ENCODE results near the gene ZNF398.

GRCh38 chr7:149226840-149227494, 79.7 kb downstream of the ZNF398 start:
- TF ChIP-seq HNF1A (IDR thresholded peaks at IDR 0.05; ENCODE audit: low read depth) = no peak
- TF ChIP-seq HNF1A (CRISPR knock-in tag; IDR thresholded peaks at IDR 0.05; ENCODE audit: borderline replicate concordance) = no peak
- no peak for TF ChIP-seq PBX2 (CRISPR knock-in tag; IDR thresholded peaks at IDR 0.05)
- no peak for TF ChIP-seq FOXP4 (CRISPR knock-in tag; IDR thresholded peaks at IDR 0.05)
- TF ChIP-seq MAFF (IDR thresholded peaks at IDR 0.05; ENCODE audit: low read depth, low read length) = no peak
- TF ChIP-seq TCF7 (IDR thresholded peaks at IDR 0.05; ENCODE audit: low read depth) = no peak
- TF ChIP-seq ZNF274 (CRISPR knock-in tag; IDR thresholded peaks at IDR 0.05) = no peak
- no peak for TF ChIP-seq STAT5B (CRISPR knock-in tag; IDR thresholded peaks at IDR 0.05)
- TF ChIP-seq CTCF (CRISPR knock-in tag; IDR thresholded peaks at IDR 0.05) = no peak
- no peak for TF ChIP-seq ZNF576 (CRISPR knock-in tag; IDR thresholded peaks at IDR 0.05)
- no peak for TF ChIP-seq ZNF773 (CRISPR knock-in tag; IDR thresholded peaks at IDR 0.05; ENCODE audit: borderline replicate concordance)
- no peak for TF ChIP-seq MZF1 (CRISPR knock-in tag; IDR thresholded peaks at IDR 0.05; ENCODE audit: borderline replicate concordance)
- no peak for TF ChIP-seq RFXANK (CRISPR knock-in tag; IDR thresholded peaks at IDR 0.05)
